Trophoblast cell (in vitro differentiated cells and primary cell): Measurements from ENCODE around the gene SPACDR. TPM values are rescaled to one million over a fixed set of nuclear protein-coding genes. Genes with fewer than 3 reads are reported as not detected.
A peak's percentile ranks its signal among the peaks of the same experiment; 100 is the strongest.

Experiments used
- DNase-seq, 2 donors: peaks; one replicate each; pipeline ENCODE4 v3.0.0-alpha.2; 2016
- H2AFZ ChIP-seq: 2 replicates; pipeline ENCODE4 v1.6.1; 2013; ENCODE audit warnings: low read length, moderate library complexity, mild to moderate bottlenecking; ENCODE audit not compliant: insufficient read depth, poor library complexity
- H2AK5ac ChIP-seq: 2 replicates; pipeline ENCODE4 v1.6.1; 2013; ENCODE audit warnings: mild to moderate bottlenecking, low read length
- H2BK120ac ChIP-seq: 2 replicates; pipeline ENCODE4 v1.6.1; 2013; ENCODE audit warnings: low read length, mild to moderate bottlenecking, moderate library complexity; ENCODE audit not compliant: insufficient read depth, poor library complexity
- H2BK12ac ChIP-seq: 2 replicates; pipeline ENCODE4 v1.6.1; 2013; ENCODE audit warnings: mild to moderate bottlenecking, low read length, moderate library complexity
- H2BK5ac ChIP-seq: 2 replicates; pipeline ENCODE4 v1.6.1; 2013; ENCODE audit warnings: low read length, low read depth, moderate library complexity, mild to moderate bottlenecking; ENCODE audit not compliant: poor library complexity
- H3K14ac ChIP-seq: 2 replicates; pipeline ENCODE4 v1.6.1; 2013; ENCODE audit warnings: mild to moderate bottlenecking, low read length
- H3K18ac ChIP-seq: 2 replicates; pipeline ENCODE4 v1.6.1; 2013; ENCODE audit warnings: mild to moderate bottlenecking, low read length
- H3K23ac ChIP-seq: 2 replicates; pipeline ENCODE4 v1.6.1; 2013; ENCODE audit warnings: low read length
- H3K27ac ChIP-seq: 2 replicates; pipeline ENCODE4 v1.5.1; 2013; ENCODE audit warnings: low read depth, mild to moderate bottlenecking, inconsistent platforms, low read length, moderate library complexity
- H3K27me3 ChIP-seq: 2 replicates; pipeline ENCODE4 v1.6.1; 2013; ENCODE audit warnings: inconsistent platforms, mild to moderate bottlenecking, low read length, moderate library complexity; ENCODE audit not compliant: insufficient read depth
- H3K36me3 ChIP-seq, 2 experiments: 1 replicate in 1 of 2; 2 replicates in 1 of 2; pipeline ENCODE4 v1.6.1; 2013; ENCODE audit warnings: low read length in 2 of 2, mild to moderate bottlenecking in 2 of 2, moderate library complexity in 1 of 2; ENCODE audit not compliant: insufficient read depth in 2 of 2, control insufficient read depth in 1 of 2
- H3K4ac ChIP-seq: 2 replicates; pipeline ENCODE4 v1.6.1; 2013; ENCODE audit warnings: low read depth, mild to moderate bottlenecking, low read length, moderate library complexity
- H3K4me1 ChIP-seq, 2 experiments: 1 replicate in 1 of 2; 2 replicates in 1 of 2; pipeline ENCODE4 v1.6.1; 2013; ENCODE audit warnings: low read length in 2 of 2, mild to moderate bottlenecking in 2 of 2, moderate library complexity in 1 of 2; ENCODE audit not compliant: insufficient read depth in 2 of 2, control insufficient read depth in 1 of 2
- H3K4me2 ChIP-seq: 2 replicates; pipeline ENCODE4 v1.6.1; 2013; ENCODE audit warnings: inconsistent platforms, mild to moderate bottlenecking, low read length, moderate library complexity
- H3K4me3 ChIP-seq: 2 replicates; pipeline ENCODE4 v1.5.1; 2013; ENCODE audit warnings: mild to moderate bottlenecking, low read depth, low read length, inconsistent platforms
- H3K79me1 ChIP-seq: one replicate; pipeline ENCODE4 v1.6.1; 2013; ENCODE audit warnings: low read length
- H3K79me2 ChIP-seq: 2 replicates; pipeline ENCODE4 v1.6.1; 2013; ENCODE audit warnings: low read length, mild to moderate bottlenecking; ENCODE audit not compliant: control insufficient read depth, insufficient read depth, poor library complexity
- H3K9ac ChIP-seq: 2 replicates; pipeline ENCODE4 v1.6.1; 2013; ENCODE audit warnings: mild to moderate bottlenecking, low read length
- H3K9me3 ChIP-seq: 2 replicates; pipeline ENCODE4 v1.6.1; 2013; ENCODE audit warnings: low read depth, mild to moderate bottlenecking, control low read depth, inconsistent platforms, low read length; ENCODE audit not compliant: insufficient read depth
- H4K12ac ChIP-seq: 2 replicates; pipeline ENCODE4 v1.6.1; 2013; ENCODE audit warnings: low read depth, mild to moderate bottlenecking, low read length, moderate library complexity
- H4K8ac ChIP-seq: 2 replicates; pipeline ENCODE4 v1.6.1; 2013; ENCODE audit warnings: low read depth, mild to moderate bottlenecking, low read length, moderate library complexity
- H4K91ac ChIP-seq: one replicate; pipeline ENCODE4 v1.6.1; 2013; ENCODE audit warnings: low read depth, mild to moderate bottlenecking, low read length, moderate library complexity
- WGBS: extraction: QIAGEN DNeasy Blood & Tissue Kit; methylation state at CpG from one replicate; pipeline ENCODE4 v1.1.7; 2013; ENCODE audit warnings: missing lambda C conversion rate; ENCODE audit not compliant: insufficient read length, insufficient coverage; ENCODE audit errors: extremely low coverage; 5-methylcytosine and 5-hydroxymethylcytosine counted together
- polyA plus RNA-seq: library from polyadenylated mRNA; stranded (reverse); fragments of 200-250 nt; gene quantifications from 2 replicates; pipeline ENCODE4 v1.2.3, GENCODE V29; 2013

SPACDR gene
- 1.1 TPM in 2 replicates for polyA plus RNA-seq

GRCh38 chr7:100464210-100464660, at the start of gene SPACDR:
Gene SPACDR (minus strand): TSS chr7:100464260. CDS start chr7:100464025, 235 bp downstream.
- Histone ChIP-seq H3K4ac (no peak within 1 kb of the TSS), H3K18ac (no peak within 1 kb of the TSS), H3K23ac (no peak within 1 kb of the TSS), H3K4me3 (no peak within 1 kb of the TSS), H3K27ac (no peak within 1 kb of the TSS), H2AFZ (no peak within 1 kb of the TSS), H3K79me2 (no peaks in the 10 kb centered on the region), H3K79me1 (no peaks in the 10 kb centered on the region), H3K14ac (no peak within 1 kb of the TSS), H3K27me3 (no peaks in the 10 kb centered on the region), H2BK120ac (no peak within 1 kb of the TSS), H3K36me3 (peaks cover 8 to 18% of the 10 kb centered on the region in 2 experiments), H2AK5ac (no peak within 1 kb of the TSS), H4K91ac (no peak within 1 kb of the TSS), H3K4me1 (no peaks in the 10 kb centered on the region), H3K9ac (no peak within 1 kb of the TSS), H2BK5ac (no peak within 1 kb of the TSS), H2BK12ac (no peak within 1 kb of the TSS), H3K4me2 (no peak within 1 kb of the TSS), H4K12ac (no peak within 1 kb of the TSS), H3K9me3 (peaks cover 2% of the 10 kb centered on the region), H4K8ac (no peak within 1 kb of the TSS)
- no peak for DNase-seq
- no CpG with 5 or more reads among the region's 7 CpGs for WGBS

GRCh38 chr7:100513212-100513810, 49.3 kb upstream of the SPACDR start:
- Histone ChIP-seq H3K4ac (no peak overlapping the region), H2AFZ (no peak overlapping the region), H3K23ac (no peak overlapping the region), H4K91ac (no peak overlapping the region), H3K27me3 (no peaks in the 10 kb centered on the region), H3K79me1 (no peaks in the 10 kb centered on the region), H2BK5ac (no peak overlapping the region), H4K12ac (no peak overlapping the region), H4K8ac (no peak overlapping the region), H3K36me3 (no peaks in the 10 kb centered on the region), H3K4me2 (no peak overlapping the region), H2BK120ac (no peak overlapping the region), H3K9ac (no peak overlapping the region), H2AK5ac (no peak overlapping the region), H3K4me3 (no peak overlapping the region), H3K9me3 (peaks cover 1% of the 10 kb centered on the region), H3K18ac (no peak overlapping the region), H2BK12ac (no peak overlapping the region), H3K4me1 (no peaks in the 10 kb centered on the region), H3K14ac (no peak overlapping the region), H3K27ac (no peak overlapping the region), H3K79me2 (no peaks in the 10 kb centered on the region)
- WGBS: no CpG with 5 or more reads among the region's 9 CpGs
- DNase-seq: no peak

- no peak overlapping the region for H3K4me3 ChIP-seq
- H3K79me1 ChIP-seq: no peaks in the 10 kb centered on the region
- H2AK5ac ChIP-seq: no peak overlapping the region
- no peak overlapping the region for H4K91ac ChIP-seq
- H2BK5ac ChIP-seq: no peak overlapping the region
- no peak overlapping the region for H4K12ac ChIP-seq
- H3K23ac ChIP-seq: no peak overlapping the region
- no CpG with 5 or more reads among the region's 9 CpGs for WGBS
- H3K4ac ChIP-seq: no peak overlapping the region
- no peak overlapping the region for H2BK12ac ChIP-seq
- no peak overlapping the region for H3K9ac ChIP-seq
- H3K18ac ChIP-seq: no peak overlapping the region
- H3K9me3 ChIP-seq: peaks cover 1% of the 10 kb centered on the region
- H3K27me3 ChIP-seq: no peaks in the 10 kb centered on the region
- no peaks in the 10 kb centered on the region for H3K4me1 ChIP-seq
- H3K79me2 ChIP-seq: no peaks in the 10 kb centered on the region
- no peak overlapping the region for H4K8ac ChIP-seq
- no peak overlapping the region for H2AFZ ChIP-seq
- H2BK120ac ChIP-seq: no peak overlapping the region
- DNase-seq: no peak
- no peak overlapping the region for H3K4me2 ChIP-seq
- H3K27ac ChIP-seq: no peak overlapping the region
- H3K36me3 ChIP-seq: no peaks in the 10 kb centered on the region
- no peak overlapping the region for H3K14ac ChIP-seq
Observed at GRCh38 chr7:100510437-100511239, 46.6 kb upstream of the SPACDR start.

GRCh38 chr7:100509231-100509630, 45.2 kb upstream of the SPACDR start:
- Histone ChIP-seq H3K4me2 (no peak overlapping the region), H4K12ac (no peak overlapping the region), H3K4ac (no peak overlapping the region), H3K18ac (no peak overlapping the region), H3K36me3 (no peaks in the 10 kb centered on the region), H2AFZ (no peak overlapping the region), H4K8ac (no peak overlapping the region), H3K4me1 (no peaks in the 10 kb centered on the region), H2BK5ac (no peak overlapping the region), H3K23ac (no peak overlapping the region), H3K79me2 (no peaks in the 10 kb centered on the region), H3K79me1 (no peaks in the 10 kb centered on the region), H3K27ac (no peak overlapping the region), H3K9me3 (peaks cover 1% of the 10 kb centered on the region), H2AK5ac (no peak overlapping the region), H2BK120ac (no peak overlapping the region), H3K9ac (no peak overlapping the region), H2BK12ac (no peak overlapping the region), H3K4me3 (no peak overlapping the region), H3K14ac (no peak overlapping the region), H3K27me3 (no peaks in the 10 kb centered on the region), H4K91ac (no peak overlapping the region)
- peak; percentile 74 to 80 for DNase-seq
- WGBS: no CpG with 5 or more reads among the region's 15 CpGs
